Common myeloid progenitor, CD34-positive (primary cell): ENCODE measurements around the gene CXXC4.

ENCODE experiments used
- CTCF ChIA-PET: fragments of 350-600 bp; sonication (Branson Sonifier 250); formaldehyde crosslinking; loops from one replicate; lab custom pipeline; 2021; ENCODE audit warnings: antibody characterized with exemption; lab: Charles Lee
- POLR2A ChIA-PET: fragments of 350-600 bp; sonication (Branson Sonifier 250); formaldehyde crosslinking; loops from one replicate; lab custom pipeline; 2021; ENCODE audit warnings: antibody characterized with exemption; lab: Charles Lee
- DNase-seq, 3 donors: peaks; one replicate each; pipeline versions ENCODE4 v3.0.0 to v3.0.0-alpha.2; 2013
- H3K27ac ChIP-seq, 2 experiments: 1 replicate in 1 of 2; 2 replicates in 1 of 2; pipeline ENCODE4 v1.7.0; 2013; ENCODE audit warnings: inconsistent platforms in 2 of 2, low read length in 2 of 2, mild to moderate bottlenecking in 2 of 2, low read depth in 1 of 2, moderate library complexity in 1 of 2; ENCODE audit not compliant: severe bottlenecking in 2 of 2, insufficient read depth in 1 of 2, poor library complexity in 1 of 2
- H3K27me3 ChIP-seq, 5 experiments: replicated peaks in 2 of 5; 1 replicate in 3 of 5; 2 replicates in 2 of 5; pipeline versions ENCODE4 v1.6.1 to v1.7.0; 2013; ENCODE audit warnings: low read length in 4 of 5, mild to moderate bottlenecking in 2 of 5, moderate library complexity in 2 of 5, inconsistent platforms in 1 of 5; ENCODE audit not compliant: insufficient read depth in 5 of 5, control insufficient read depth in 4 of 5
- H3K36me3 ChIP-seq, 4 experiments: 1 replicate in 2 of 4; 2 replicates in 2 of 4; pipeline versions ENCODE4 v1.6.1 to v1.7.0; 2013; ENCODE audit warnings: low read length in 3 of 4, control low read depth in 1 of 4, mild to moderate bottlenecking in 1 of 4; ENCODE audit not compliant: control insufficient read depth in 4 of 4, insufficient read depth in 4 of 4
- H3K4me1 ChIP-seq, 4 experiments: 1 replicate in 3 of 4; 2 replicates in 1 of 4; pipeline versions ENCODE4 v1.6.1 to v1.7.1; 2013; ENCODE audit warnings: low read length in 3 of 4, mild to moderate bottlenecking in 3 of 4, control low read depth in 1 of 4, inconsistent platforms in 1 of 4, moderate library complexity in 1 of 4; ENCODE audit not compliant: control insufficient read depth in 4 of 4, insufficient read depth in 4 of 4; ENCODE audit errors: control extremely low read depth in 1 of 4
- H3K4me3 ChIP-seq, 7 experiments: 1 replicate in 4 of 7; 2 replicates in 3 of 7; pipeline versions ENCODE4 v1.5.1 to v1.7.0; 2013; ENCODE audit warnings: mild to moderate bottlenecking in 7 of 7, low read length in 6 of 7, moderate library complexity in 6 of 7, inconsistent platforms in 2 of 7, low read depth in 2 of 7, control low read depth in 1 of 7; ENCODE audit not compliant: insufficient read depth in 4 of 7, control insufficient read depth in 1 of 7; ENCODE audit errors: extremely low read depth in 1 of 7
- H3K9me3 ChIP-seq, 5 experiments: 1 replicate in 4 of 5; 2 replicates in 1 of 5; pipeline versions ENCODE4 v1.6.1 to v1.7.1; 2013; ENCODE audit warnings: low read length in 4 of 5, mild to moderate bottlenecking in 2 of 5, inconsistent platforms in 1 of 5, low read depth in 1 of 5, moderate library complexity in 1 of 5; ENCODE audit not compliant: control insufficient read depth in 4 of 5, insufficient read depth in 2 of 5; ENCODE audit errors: control extremely low read depth in 1 of 5
- WGBS: methylation state at CpG from one replicate; pipeline ENCODE4 v1.1.5; 2013; ENCODE audit not compliant: insufficient coverage; 5-methylcytosine and 5-hydroxymethylcytosine counted together

Gene CXXC4

DNA sequence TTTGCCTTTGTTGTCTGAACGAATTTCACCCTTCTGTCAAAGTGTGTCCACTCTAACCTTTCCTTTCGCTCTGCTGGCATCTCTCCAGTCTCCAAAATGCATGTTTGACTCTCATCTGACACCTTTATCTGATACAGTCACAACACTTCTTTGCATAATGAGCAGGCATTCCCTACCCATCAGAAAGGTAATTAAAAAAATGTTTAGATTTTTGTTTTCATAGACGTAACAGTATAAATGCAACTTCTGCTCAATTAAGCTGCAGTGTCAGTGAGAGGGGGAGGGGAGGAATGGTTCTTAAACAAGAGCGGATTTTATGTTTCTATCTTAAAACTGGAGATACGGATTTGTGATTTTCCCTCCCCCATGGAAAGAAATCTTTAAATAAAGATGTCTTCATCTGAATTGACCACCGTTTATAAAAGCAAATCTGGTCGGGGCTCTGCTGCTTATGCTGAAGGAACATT, 70.2 kb downstream of the CXXC4 start:
- peaks cover 0 to 7% (median 0%) of the 10 kb centered on the region in 5 experiments for H3K27me3 ChIP-seq
- ChIA-PET CTCF (no interaction called here), POLR2A (no interaction called here)
- no peaks in the 10 kb centered on the region for H3K36me3 ChIP-seq
- WGBS, result 86% methylated on average over 2 of the region's 7 CpGs
- H3K4me1 ChIP-seq, result no peaks in the 10 kb centered on the region
- H3K9me3 ChIP-seq, result no peaks in the 10 kb centered on the region
- H3K4me3 ChIP-seq, result no peak overlapping the region
- no peak overlapping the region for H3K27ac ChIP-seq
- DNase-seq, result no peak

- DNase-seq, result no peak
- WGBS, result no CpG with 5 or more reads among the region's 2 CpGs
- Histone ChIP-seq H3K4me1 (no peaks in the 10 kb centered on the region), H3K27ac (no peak overlapping the region), H3K36me3 (no peaks in the 10 kb centered on the region), H3K9me3 (no peaks in the 10 kb centered on the region), H3K27me3 (peaks cover 0 to 7% (median 0%) of the 10 kb centered on the region in 5 experiments), H3K4me3 (no peak overlapping the region)
- CTCF ChIA-PET, result no interaction called here
- POLR2A ChIA-PET, result no interaction called here
Observed at GRCh38 chr4:104421566-104421965, 73.1 kb downstream of the CXXC4 start.

GRCh38 chr4:104420766-104421165, 73.9 kb downstream of the CXXC4 start:
- POLR2A ChIA-PET, result no interaction called here
- no peaks in the 10 kb centered on the region for H3K4me1 ChIP-seq
- H3K27ac ChIP-seq, result no peak overlapping the region
- 77% methylated on average over 2 of the region's 5 CpGs for WGBS
- no peaks in the 10 kb centered on the region for H3K9me3 ChIP-seq
- CTCF ChIA-PET, result interaction anchor here (0.9 kb wide), 1 partner anchor 139 kb away, joined by 3 read pairs; no protein-coding TSS in a partner anchor
- no peak for DNase-seq
- peaks cover 0 to 6% (median 0%) of the 10 kb centered on the region in 5 experiments for H3K27me3 ChIP-seq
- H3K4me3 ChIP-seq, result no peak overlapping the region
- no peaks in the 10 kb centered on the region for H3K36me3 ChIP-seq
